Measurements from ENCODE around the gene TUBA4A. TPM values are rescaled to one million over a fixed set of nuclear protein-coding genes. Genes with fewer than 3 reads are reported as not detected.

Gene TUBA4A
- total RNA-seq, 4 donors from 2014 or later, result 8.0 to 24.6 (median 9.4) TPM

GRCh38 chr2:219298759-219299371, 45.1 kb upstream of the TUBA4A start:
- Histone ChIP-seq H3K4me3 (no peak overlapping the region), H3K36me3 (no peaks in the 10 kb centered on the region), H3K4me1 (peaks cover 0 to 22% (median 2%) of the 10 kb centered on the region in 4 donors), H3K27me3 (peaks cover 0 to 24% of the 10 kb centered on the region in 2 donors), H3K9me3 (no peaks in the 10 kb centered on the region), H3K27ac (no peak overlapping the region)
- 12 to 26% methylated on average over 10 to 13 of the region's 15 CpGs for WGBS, 2 donors
- peak; percentile 88 to 97 for DNase-seq (ENCODE audit: low spot score in 2 of 2)
- TF ChIP-seq, protein P1, sequence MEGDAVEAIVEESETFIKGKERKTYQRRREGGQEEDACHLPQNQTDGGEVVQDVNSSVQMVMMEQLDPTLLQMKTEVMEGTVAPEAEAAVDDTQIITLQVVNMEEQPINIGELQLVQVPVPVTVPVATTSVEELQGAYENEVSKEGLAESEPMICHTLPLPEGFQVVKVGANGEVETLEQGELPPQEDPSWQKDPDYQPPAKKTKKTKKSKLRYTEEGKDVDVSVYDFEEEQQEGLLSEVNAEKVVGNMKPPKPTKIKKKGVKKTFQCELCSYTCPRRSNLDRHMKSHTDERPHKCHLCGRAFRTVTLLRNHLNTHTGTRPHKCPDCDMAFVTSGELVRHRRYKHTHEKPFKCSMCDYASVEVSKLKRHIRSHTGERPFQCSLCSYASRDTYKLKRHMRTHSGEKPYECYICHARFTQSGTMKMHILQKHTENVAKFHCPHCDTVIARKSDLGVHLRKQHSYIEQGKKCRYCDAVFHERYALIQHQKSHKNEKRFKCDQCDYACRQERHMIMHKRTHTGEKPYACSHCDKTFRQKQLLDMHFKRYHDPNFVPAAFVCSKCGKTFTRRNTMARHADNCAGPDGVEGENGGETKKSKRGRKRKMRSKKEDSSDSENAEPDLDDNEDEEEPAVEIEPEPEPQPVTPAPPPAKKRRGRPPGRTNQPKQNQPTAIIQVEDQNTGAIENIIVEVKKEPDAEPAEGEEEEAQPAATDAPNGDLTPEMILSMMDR (IDR thresholded peaks at IDR 0.05), result peak; percentile 94 to 100 (median 99)
- TF ChIP-seq EP300 (IDR thresholded peaks at IDR 0.05), result peak in 1 of 2 donors; percentile 42
- no peak for TF ChIP-seq POLR2A (IDR thresholded peaks at IDR 0.05)

DNA sequence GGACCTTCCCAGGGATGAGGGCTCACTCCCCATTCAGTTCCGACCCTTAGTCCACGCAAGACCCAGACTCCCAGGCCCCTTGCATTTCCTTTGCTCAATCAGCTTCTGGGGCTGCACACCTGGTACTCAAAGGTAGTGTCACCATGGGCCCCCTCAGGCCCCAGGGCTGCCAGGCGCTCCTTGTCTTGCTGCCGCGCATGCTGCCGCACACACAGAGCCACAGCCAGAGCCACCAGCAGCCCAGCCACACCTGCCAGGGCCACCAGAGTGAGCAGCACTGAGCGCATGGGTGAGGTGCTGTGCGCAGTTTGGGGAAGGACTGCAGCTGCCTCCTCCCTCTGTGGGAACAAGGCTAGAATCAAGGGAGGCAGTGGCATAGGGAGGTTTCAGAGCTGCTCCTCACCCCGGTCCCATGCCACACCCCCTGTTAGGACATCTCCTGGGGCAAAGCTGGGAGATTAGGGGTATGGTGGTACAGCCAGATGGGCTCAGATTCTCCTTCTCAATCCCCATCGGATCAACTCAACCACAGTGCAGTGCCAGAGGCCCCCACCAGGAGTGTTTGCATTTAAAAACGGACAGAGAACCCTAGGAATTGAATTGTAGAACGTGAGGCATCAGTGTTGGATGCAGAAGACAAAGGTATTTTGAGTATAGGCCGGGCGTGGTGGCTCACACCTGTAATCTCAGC, 44.2 kb upstream of the TUBA4A start:
- no peak for DNase-seq (ENCODE audit: low spot score in 2 of 2)
- Histone ChIP-seq H3K4me3 (no peak overlapping the region), H3K9me3 (no peaks in the 10 kb centered on the region), H3K4me1 (peaks cover 0 to 25% (median 3%) of the 10 kb centered on the region in 4 donors), H3K36me3 (no peaks in the 10 kb centered on the region), H3K27ac (no peak overlapping the region), H3K27me3 (peaks cover 0 to 17% of the 10 kb centered on the region in 2 donors)
- TF ChIP-seq POLR2A (IDR thresholded peaks at IDR 0.05), result no peak
- no peak for TF ChIP-seq EP300 (IDR thresholded peaks at IDR 0.05)
- TF ChIP-seq, protein P1 (IDR thresholded peaks at IDR 0.05), result no peak
- WGBS, 2 donors, result 79 to 83% methylated on average over 14 of the region's 14 CpGs

DNA sequence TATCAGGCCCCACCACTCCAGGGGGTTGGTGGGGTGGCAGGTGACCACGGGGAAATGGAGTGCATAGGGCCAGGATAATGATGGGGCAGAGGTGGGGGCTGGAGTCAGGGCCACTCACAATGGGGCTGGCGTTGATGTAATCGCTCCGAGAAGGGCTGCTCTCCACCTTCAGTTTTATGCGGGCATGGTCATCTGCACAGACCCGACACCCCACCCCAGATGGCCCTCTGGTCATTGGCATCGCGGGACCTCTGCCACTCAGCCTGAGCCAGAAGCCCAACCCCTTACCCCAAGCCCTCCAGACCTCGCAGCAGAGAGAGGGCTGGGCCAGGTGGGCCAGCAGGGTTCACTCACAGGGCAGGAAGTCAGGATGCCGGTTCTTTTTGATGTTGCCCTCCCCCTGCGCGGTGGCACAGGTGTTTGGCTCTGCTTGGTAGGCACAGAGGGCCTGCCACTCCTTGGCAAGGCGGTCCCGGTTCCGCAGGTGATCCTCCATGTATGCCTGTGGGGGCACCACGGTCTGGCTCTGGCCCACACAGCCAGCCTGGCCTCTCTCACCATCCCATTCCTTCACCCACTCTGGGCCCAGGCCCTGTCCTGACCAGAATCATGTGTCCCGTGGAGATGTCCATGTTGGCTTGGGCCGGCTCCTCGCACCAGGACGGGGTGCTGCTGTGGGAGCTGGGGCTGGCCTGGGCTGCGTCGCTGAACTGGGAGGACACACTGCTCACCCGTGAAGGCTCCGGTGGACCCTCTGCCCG, 43.1 kb upstream of the TUBA4A start:
- Histone ChIP-seq H3K4me1 (peaks cover 0 to 25% (median 3%) of the 10 kb centered on the region in 4 donors), H3K4me3 (no peak overlapping the region), H3K27ac (no peak overlapping the region), H3K9me3 (no peaks in the 10 kb centered on the region), H3K27me3 (peaks cover 0 to 10% of the 10 kb centered on the region in 2 donors), H3K36me3 (no peaks in the 10 kb centered on the region)
- no peak for DNase-seq (ENCODE audit: low spot score in 2 of 2)
- TF ChIP-seq EP300 (IDR thresholded peaks at IDR 0.05) (no peak), POLR2A (IDR thresholded peaks at IDR 0.05) (no peak)
- TF ChIP-seq, protein P1 (IDR thresholded peaks at IDR 0.05), result no peak
- whole genome bisulfite sequencing, 2 donors, result 84 to 95% methylated on average over 17 to 24 of the region's 25 CpGs

GRCh38 chr2:219296142-219296541, 42.4 kb upstream of the TUBA4A start:
- TF ChIP-seq EP300 (IDR thresholded peaks at IDR 0.05) (no peak), POLR2A (IDR thresholded peaks at IDR 0.05) (no peak)
- TF ChIP-seq, protein P1 (IDR thresholded peaks at IDR 0.05), result no peak
- Histone ChIP-seq H3K27me3 (peaks cover 0 to 10% of the 10 kb centered on the region in 2 donors), H3K36me3 (no peaks in the 10 kb centered on the region), H3K4me3 (no peak overlapping the region), H3K4me1 (peaks cover 0 to 25% (median 3%) of the 10 kb centered on the region in 4 donors), H3K9me3 (no peaks in the 10 kb centered on the region), H3K27ac (no peak overlapping the region)
- DNase-seq (ENCODE audit: low spot score in 2 of 2), result no peak
- 80 to 81% methylated on average over 14 of the region's 14 CpGs for WGBS, 2 donors

Measured in tibial nerve (tissue), 4 donors.